ENCODE data around the gene CHST11.
A peak's percentile ranks its signal among the peaks of the same experiment; 100 is the strongest.
"Not testable (repeated sequence)": the region's sequence is repeated elsewhere in the genome, so short reads cannot be mapped to it uniquely, and the experiment has no call there.

CHST11 gene

DNA sequence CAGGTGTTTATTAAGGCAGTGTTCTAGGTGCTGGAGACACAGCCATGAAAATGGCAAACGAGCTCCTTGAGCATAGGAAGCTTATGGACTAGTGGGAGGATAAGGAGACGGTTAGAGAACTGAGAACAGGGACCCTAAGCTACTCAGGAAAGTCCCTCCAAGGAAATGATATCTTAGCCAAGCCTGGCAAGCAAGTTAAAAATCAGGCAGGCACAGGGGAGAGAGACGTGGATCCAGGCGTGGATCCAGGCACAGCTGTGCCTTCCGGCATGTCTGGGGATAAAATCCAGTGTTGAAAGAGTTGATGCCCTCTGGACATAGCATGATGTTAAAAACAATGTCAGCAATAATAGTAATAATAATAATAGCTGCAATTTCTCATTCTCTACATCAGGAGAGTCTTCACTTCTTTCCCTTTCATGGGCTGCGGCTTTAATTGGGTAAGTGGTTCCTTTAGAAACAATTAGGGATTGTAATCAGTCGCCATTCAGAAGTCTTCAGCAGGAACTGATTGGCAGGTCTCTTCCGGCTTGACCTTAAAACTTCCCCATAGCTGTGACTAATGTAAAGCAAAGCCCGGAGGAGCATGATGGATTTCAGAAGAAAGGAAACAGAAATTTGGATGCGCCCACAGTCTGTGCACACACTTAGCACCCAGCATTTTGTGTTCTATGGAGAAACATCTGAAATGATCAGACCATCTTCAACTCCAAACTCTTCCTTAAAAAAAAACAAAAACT is 271.1 kb downstream of the CHST11 start:
- no peak for DNase-seq

DNA sequence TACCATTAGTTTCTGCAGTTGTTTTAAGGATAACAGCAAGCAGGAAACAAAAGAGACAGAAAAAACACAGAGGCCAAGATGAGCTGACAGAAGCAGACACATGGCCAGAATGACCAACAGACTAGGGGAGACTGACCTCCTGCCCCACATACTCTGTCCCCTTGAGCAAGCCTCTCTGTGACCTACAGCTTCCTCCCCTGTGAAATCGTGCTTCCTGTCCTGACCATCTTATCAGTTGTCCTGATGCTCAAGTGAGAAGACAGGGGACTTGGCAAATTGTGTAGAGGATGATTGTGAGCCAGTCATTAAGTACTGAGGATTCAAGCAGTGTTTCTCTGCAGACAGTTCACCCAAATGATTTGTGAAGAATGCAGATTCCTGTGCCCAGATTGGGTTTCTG is 272.3 kb downstream of the CHST11 start:
- no peak for DNase-seq

DNA sequence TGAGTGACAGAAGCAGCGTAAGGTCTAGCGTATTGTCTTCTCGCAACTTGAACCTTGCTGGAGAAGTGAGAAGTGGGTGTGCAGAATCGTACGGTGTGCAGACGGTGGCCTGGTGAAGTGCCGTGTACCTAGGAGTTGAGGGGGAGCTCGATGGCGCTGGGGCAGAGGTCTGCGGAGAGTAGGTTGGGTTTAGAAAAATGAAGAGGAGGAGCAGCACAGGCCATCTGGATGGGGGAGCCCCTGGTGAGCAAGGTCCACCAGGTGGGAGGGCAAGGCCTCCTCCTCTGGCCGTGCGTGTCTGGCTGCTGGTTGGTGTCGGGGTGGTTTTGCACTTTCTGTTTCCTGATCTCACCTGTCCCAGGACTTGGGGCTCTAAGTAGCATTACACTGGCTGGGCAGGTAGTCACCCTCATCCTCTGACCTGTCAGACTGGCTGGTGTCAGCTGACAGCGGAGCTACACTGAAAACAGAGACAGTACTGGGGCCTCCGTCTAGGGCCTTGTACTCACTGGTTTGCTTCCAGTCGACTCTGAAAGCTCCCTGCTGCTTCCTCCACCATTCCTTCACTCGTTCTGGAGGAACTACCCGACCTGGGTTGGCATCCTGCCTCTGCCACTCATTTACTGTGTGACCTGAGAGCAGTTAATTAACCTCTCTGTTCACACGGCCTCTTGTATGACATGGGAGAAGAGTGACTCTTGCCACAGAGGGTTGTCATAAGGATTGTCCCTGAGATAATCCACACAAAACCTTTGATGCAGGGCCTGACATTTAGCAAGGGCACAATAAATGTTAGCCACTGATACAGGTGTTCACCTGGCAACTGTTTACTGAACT is 273.1 kb downstream of the CHST11 start:
- no peak for DNase-seq

DNA sequence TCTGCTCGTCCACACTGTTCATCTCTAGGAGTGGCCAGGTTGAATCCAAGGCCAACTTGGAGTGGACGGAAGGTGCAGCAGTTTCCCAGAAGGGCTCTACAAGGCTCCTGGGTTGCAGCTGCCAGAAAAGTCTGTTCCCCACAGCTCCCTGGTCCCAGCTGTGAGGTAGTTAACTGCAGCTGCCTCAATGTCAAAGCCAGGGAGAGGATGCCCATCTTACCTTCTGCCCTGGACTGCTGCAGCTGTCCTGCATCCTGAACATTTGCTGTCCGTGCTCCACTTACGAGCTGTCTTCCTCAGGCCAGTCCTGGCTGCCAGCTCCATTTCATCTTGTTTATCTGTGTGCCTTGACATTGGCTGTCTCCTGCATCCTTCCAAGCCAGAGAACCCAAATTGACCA is 274.0 kb downstream of the CHST11 start:
- DNase-seq, result no peak

DNA sequence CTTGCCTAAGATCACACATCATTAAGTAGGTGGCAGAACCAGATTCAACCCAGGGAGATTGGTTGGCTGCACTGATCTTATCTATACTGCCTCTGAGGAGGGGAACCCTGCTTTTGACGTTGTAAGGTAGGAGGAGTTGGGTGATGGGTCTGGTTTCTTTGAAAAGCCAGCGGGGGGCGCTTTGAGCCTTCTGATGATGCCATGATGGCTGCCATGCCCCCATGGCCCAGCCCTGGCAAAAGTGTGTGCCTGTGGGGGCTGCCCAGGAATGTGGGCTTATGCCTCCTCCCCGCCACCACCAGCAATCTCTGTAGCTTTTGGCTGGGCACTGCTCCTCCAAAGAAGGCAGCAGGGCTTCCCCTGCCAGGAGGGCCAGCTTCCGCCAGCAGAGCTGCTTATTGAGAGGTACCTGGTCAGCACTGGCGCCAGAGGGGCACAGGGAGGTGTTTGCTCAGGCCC is 277.0 kb downstream of the CHST11 start:
- peak; percentile 35 for DNase-seq

DNA sequence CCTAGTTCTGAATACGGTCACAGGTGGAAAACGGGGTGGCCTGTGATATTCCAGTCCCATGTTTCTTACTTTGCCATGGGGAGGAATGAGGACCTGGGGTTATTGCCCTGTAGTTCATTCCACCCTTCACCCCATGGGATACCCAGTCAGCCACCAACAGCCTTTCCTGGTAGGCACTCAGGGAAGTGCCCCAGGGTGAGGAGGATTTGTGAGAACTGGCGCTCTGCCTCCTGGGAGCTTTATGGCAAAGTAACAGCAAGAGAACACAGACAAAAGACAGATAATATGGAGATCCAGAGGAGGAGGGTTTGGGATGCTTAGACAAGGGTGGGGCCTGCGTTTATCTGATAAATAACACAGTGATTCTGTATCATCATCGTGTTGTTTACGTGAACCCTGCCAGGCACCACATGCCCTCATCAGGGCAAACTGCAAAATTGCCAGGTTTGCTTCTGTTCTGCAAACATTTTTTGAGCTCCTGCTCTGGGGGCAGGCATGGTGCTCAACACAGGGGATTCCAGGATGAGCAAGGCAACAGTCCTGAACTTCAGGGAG is 277.9 kb downstream of the CHST11 start:
- DNase-seq, result no peak

DNA sequence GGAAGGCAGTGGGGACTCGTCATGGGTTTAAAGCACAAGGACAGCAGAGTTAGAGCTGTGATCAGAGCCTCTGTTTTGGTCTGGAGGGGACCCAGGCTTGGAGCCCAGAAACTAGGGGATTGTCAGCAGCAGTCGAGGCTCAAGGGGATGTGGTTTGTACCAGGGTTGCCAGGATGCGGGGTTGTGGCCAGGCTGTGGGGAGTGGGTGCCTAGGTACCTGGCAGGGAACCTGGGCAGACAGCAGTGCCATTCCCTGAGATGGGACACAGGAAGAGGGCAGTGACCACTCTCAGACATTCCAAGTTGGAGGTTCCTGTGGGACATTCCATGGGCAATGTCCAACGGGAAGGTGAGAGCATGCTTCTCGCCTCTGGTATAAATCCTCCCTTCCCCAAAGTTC is 279.1 kb downstream of the CHST11 start:
- DNase-seq, result no peak

DNA sequence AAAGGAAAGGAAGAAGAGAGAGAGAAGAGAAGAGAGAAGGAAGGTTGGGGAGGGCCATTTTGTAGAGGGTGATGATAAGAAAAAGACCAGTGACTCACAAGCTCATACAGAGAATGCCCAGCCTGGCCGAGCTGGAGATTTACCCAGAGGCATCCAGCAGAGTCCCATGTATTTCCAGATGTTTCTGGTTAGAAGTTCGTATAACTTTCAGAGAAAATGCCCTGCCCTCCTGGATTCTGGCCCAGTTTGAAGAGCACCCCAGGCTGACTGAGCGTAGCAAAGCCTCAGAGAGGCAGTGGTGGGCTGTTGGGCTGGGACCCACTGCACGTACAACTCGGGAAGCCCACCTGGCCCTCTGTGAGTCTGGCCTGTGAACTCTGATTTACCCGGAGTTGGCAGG is 279.6 kb downstream of the CHST11 start:
- no peak for DNase-seq

DNA sequence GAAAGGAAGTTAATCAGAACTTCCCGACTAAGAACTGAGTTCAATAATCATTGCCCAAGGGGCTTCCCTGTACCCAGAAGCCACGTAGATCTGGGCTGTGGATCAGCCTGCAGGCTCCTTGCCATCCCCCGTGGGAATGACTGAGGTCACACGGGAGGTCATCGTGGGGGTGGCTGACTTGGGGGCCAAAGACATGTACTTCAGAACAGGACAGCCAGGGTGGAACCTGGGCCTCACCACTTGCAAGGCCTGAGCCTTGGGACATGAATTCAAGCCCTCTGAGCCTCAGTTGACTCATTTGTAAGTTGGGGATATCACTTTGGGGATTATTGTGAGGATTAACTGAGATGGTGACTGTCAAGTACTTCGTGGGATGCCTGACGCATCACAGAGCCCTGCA is 280.4 kb downstream of the CHST11 start:
- DNase-seq, result no peak

DNA sequence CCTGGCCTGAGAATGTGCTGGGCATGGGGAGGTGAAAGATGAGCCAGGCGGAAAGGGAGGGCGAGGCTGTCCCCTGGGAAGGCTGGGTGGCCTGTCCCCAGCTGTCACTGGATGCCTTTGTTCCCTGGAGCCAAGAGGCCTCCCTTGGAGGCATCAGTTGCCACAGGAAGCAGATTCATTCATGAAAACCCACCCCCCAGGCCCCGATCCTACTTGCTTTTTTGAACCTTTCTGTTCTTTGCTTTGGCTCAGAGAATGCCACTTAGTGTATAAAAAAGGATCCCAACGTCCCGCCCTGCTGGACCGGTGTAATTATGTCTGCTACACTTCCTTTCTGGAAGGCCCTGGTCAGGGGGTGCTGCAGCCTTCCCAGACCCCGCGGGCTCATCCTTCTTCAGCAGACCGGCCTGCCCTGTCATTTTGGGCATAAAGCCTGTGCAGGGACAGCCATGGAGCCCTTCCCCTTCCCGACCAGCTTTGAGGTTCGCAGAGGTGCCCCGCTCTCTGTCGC is 281.1 kb downstream of the CHST11 start:
- no peak for DNase-seq

DNA sequence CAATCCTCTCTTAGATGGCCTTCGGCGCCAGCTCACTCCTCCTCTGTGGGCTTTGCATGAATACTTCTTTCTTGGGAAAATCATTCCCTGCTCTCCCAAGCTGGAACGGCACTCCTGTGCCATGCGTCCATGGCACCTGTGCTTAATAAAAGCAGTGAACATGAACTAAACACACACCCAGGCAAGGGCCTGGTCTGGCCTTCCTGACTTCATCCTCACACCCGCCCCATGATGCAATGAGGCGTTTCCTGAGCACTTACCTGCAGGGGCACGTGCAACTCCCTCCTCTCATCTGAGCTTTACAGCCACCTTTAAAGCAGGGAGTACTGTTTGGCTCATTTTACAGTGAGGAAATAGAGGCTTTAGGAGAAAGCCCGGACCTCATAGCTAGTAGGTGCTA is 281.6 kb downstream of the CHST11 start:
- no peak for DNase-seq

DNA sequence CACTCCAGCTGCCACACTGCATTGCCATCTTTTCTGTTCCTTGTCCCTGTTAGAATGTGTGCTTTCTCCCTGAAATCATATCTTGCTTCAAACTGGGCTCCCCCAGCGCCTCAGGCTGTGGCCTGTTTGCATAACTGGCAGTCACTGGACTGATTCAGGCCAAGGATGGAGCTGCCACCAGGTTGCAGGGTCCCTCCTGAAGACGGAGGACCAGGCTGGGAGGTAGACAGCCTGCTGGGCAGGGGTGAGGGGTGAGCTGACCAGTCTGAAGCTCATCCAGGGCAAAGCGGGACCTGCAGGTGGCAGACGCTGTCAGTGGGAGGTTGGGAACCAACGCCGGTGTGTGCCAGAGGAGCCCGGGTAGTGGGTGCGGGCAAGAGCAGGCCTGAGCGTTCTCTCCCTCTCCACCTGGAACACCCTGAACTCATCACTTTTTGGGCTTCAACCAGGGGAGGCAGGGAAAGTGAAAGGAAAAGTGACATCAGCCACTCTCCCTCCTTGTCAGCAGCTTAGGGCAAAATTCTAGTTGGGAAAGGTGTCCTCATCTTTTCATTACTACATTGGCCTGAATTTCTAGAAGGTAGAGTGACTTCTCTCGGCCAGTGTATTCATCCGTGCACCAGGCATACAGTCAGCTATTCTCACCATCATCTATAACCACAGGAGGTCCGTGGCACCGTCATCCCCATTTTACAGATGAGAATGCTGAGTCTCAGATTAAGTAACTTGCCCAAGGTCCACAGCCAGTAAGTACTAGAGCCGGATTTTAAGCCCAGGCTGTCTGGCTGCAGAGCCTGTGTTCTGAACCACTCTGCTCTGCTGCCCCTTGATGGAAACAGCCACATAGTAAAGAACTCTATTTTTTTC is 282.3 kb downstream of the CHST11 start:
- DNase-seq, result no peak

DNA sequence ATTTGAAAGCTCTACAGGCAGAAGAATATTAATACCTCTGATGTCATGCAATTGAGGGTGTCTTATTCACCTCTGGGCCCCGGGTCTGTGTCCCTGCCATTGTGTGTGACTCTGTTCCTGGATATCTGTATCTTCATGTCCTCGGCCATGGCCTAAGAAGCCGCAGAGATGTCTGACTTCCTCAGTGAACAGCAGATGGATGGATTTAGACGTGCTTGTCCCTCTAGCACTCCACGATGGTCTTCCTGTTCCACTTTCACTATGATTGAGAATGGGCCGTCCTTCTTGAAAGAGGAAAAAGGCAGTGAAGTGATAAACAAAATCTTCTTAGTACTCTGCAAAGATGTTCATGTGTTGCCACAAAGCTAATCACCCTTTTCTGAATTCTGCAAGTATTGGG is 283.9 kb downstream of the CHST11 start:
- DNase-seq, result peak; percentile 36

DNA sequence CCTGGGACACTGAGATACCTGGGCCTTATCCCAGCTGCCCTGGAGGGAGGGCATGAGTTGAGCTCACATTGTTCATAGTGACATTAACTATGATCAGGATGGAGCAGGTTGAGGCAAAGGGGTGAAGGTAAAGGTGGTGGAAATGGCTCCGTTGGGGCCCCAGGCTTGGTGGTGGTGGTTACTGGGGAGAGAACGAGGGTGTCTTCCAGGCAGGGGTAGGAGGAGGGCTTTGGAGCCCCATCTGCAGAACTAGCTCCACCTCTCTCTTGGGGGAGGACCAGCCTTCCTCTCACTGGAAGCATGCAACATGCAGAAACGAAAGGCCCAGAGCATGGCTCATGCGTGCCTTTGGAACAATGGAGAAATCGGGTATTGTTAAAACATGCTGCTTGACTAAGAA is 284.3 kb downstream of the CHST11 start:
- no peak for DNase-seq

DNA sequence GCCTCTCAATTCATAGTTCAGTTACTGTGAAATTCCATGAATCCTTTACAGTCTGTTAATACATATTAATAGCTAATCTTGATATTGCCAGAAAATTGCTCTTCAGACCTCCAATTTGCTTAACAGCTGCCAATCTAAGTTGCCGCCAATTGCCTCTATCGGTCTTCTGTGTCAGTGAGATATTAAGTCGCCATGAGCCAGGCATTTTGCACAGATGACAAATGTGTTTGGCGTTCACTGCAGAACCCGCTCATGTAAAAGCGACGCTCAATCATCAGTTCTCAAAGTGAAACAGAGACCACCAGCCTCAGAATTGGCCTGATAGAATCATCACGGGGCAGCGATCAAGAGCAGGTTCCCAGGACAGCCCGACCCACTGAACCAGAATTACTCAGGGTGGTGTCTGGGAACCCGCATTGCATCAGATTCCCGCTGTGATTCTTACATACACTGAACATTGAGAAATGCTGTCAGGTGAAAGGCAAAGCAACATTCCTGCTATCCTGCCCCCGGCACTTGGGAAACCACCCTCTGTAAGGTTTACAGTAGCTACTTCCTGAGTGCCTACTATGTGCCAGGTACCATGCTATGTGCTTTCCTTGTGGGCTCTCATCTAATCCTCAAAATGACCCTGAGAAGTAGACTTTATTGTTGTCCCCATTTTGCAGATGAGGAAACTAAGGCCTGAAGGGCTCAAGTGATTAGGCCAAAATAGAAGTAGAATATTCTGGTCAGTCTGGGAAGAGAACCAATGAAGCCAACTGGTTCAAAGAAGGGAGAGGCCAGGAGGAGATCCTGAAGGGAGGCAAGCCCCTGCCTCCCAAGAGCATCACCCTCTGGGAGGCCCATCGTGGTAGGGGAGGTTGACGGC is 285.0 kb downstream of the CHST11 start:
- DNase-seq, result no peak

DNA sequence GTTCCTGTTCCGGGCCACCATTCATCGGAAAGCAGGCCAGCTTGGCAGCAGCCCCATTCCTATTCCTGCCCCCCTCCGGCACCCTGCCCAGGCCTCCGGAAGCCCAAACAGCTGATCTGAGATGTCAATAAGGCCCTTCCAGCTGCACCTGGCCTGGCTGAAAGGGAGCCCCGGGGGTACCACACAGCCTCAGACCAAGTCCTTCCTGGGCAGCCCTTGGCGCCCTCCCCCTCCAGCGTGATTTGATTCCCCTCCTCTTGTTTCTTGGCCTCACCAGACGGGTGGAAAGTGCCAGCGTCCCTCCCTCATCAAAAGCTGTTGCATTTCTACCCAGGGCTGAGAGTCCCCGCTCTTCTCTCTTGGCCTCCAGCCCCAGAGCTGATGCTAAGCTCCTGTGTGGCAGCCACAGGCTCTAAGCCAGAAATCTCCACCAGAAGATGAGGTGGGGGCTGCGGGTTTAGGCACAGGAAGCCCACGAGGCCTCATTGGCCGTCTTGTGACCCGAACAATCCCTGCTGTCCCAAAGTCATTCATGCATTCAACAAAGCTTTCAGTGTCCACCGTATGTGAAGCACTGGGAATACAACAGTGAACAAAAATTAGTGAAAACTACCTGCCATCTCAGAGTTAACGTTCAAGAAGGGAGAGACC is 285.9 kb downstream of the CHST11 start:
- DNase-seq, result no peak

DNA sequence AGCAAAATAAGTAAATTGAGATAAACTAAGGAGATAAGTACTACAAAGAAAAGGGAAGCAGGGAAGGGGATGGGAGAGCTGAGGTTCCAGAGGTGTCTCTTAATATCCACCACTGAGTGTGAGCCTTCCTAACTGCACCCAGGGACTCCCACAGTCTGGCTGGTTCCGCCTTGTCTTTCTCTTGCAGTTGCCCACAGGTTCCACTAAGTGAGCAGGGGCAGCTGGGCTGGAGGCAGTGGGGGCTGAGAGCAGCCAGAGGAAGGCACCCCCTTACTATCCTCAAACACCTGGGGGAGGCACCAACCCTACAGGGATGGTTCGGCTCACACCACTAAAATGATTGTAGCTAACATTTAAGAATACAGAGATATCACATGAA is 286.4 kb downstream of the CHST11 start:
- DNase-seq, result no peak

DNA sequence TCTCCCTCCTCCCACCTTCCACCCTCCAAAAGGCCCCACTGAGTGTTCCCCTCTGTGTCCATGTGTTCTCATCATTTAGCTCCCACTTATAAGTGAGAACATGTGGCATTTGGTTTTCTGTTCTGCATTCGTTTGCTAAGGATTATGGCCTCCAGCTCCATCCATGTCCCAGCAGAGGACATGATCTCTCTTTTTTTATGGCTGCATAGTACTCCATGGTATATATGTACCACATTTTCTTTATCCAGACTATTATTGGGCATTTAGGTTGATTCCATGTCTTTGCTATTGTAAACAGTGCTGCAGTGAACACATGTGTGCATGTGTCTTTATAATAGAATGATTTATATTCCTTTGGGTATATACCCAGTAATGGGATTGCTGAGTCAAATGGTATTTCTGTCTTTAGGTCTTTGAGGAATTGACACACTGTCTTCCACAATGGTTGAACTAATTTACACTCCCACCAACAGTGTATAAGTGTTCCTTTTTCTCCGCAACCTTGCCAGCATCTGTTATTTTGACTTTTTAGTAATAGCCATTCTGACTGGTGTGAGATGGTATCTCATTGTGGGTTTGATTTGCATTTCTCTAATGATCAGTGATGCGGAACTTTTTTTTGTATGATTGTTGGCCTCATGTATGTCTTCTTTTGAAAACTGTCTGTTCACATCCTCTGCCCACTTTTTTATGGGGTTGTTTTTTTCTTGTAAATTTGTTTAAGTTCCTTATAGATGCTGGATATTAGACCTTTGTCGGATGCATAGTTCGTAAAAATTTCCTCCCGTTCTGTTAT is 287.2 kb downstream of the CHST11 start:
- DNase-seq, result not testable (repeated sequence)

DNA sequence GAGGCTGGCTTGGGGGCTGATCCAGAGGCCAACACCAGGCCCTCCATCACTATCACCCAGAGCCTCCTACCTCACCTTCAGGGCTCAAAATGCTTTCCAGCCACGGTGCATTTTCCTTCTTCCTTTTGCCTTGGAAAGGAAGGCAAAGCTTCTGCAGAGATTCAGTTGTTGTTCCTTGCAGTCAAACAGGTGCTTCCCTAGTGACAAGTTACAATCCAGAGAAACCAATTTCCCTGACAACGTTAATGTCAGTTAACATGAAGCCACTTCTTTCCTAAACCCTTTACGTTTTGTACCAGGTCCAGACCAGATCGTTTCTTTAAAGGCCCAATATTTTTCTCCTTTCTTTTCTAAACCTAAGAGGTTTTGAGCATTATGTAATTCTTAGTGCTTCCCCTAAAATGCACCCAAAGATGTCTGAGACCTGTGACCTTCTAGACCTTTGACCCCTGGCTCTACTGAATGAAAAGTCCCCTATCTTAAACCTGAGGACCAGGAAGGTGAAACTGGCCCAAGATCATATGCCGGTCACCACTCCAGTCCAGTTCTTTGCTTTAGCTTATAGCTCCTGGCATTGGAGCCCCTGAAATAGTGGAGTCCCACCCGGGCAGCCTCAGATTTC is 289.8 kb downstream of the CHST11 start:
- DNase-seq, result no peak

DNA sequence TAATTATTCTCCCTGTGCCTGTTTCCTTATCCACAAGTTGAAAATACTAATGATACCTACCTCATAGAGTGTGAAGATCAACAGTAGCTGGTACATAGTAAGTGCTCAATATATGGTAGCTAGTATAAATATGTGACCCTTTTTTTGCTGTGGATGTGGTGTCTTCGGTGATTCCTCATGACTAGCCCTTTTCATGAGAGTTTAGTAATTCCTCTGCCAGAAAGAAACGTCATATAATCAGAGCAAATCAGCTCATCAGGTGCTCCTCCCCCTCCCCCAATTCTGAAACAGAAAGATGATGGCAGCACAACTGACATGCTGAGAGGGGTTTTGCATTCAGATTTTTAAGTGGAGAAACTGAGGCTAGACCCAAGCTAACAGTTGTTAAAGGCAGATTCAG is 290.6 kb downstream of the CHST11 start:
- no peak for DNase-seq

Measured in CD4-positive, alpha-beta T cell treated with Interleukin-10 for 1 hour (primary cell).